A549 (cell line): Measurements from ENCODE around the gene ADORA3. TPM values are rescaled to one million over a fixed set of nuclear protein-coding genes. Genes with fewer than 3 reads are reported as not detected.

Source experiments
- ATAC-seq, 2 experiments: fragments of 200-7000 bp in 1 of 2; fragments of >200 bp in 1 of 2; cut with Nextera tagmentation in 1 of 2; cut with Tn5 transposase in 1 of 2; 3 replicates each; pipeline versions ENCODE4 v1.8.0 to v1.9.1; 2018 to 2020; ENCODE audit warnings: mild to moderate bottlenecking in 1 of 2, moderate library complexity in 1 of 2
- CTCF ChIA-PET: fragments of 300-600 bp; sonication (Branson Sonifier 250); formaldehyde crosslinking; extraction: SDS; loops from one replicate; lab custom pipeline; 2021; ENCODE audit warnings: antibody characterized with exemption, inconsistent platforms; lab: Yijun Ruan, JAX
- POLR2A ChIA-PET: fragments of 350-600 bp; formaldehyde crosslinking; extraction: SDS; loops from one replicate; lab custom pipeline; 2021; ENCODE audit warnings: antibody characterized with exemption, inconsistent platforms; lab: Yijun Ruan, JAX
- DNase-seq, 2 experiments: peaks; one replicate each; pipeline versions ENCODE4 v3.0.0 to v3.0.0-alpha.2; 2011 to 2016; ENCODE audit warnings: low read depth in 1 of 2, low spot score in 1 of 2
- FAIRE-seq: peaks from 2 replicates; lab custom pipeline; 2011; peaks lifted over from hg19 to GRCh38; lab: Jason Lieb, UNC
- H3K27ac ChIP-seq, 2 experiments: fragments of >200 bp; sonication (Bioruptor Twin); formaldehyde crosslinking; 3 replicates each; pipeline ENCODE4 v1.5.1; 2016 to 2017
- H3K4me1 ChIP-seq: fragments of >200 bp; sonication (Bioruptor Twin); formaldehyde crosslinking; 3 replicates; pipeline ENCODE4 v1.6.1; 2016
- H3K4me2 ChIP-seq: fragments of >200 bp; sonication (Bioruptor Twin); formaldehyde crosslinking; 3 replicates; pipeline ENCODE4 v1.6.1; 2016
- H3K4me3 ChIP-seq: fragments of >200 bp; sonication (Bioruptor Twin); formaldehyde crosslinking; 3 replicates; pipeline ENCODE4 v1.5.1; 2016
- H3K9me3 ChIP-seq: fragments of >200 bp; sonication (Bioruptor Twin); formaldehyde crosslinking; 3 replicates; pipeline ENCODE4 v1.6.1; 2016
- BHLHE40 ChIP-seq: IDR thresholded peaks from 2 replicates; pipeline ENCODE4 v1.6.1; 2012; ENCODE audit warnings: low read depth, low read length, inconsistent platforms
- CBX8 ChIP-seq: fragments of 200-600 bp; sonication (generic); IDR thresholded peaks from 2 replicates; pipeline ENCODE4 v1.6.1; 2016
- CEBPB ChIP-seq, 2 experiments: fragments of >200 bp in 1 of 2; sonication (Bioruptor Twin) in 1 of 2; formaldehyde crosslinking in 1 of 2; IDR thresholded peaks; 2 replicates each; pipeline ENCODE4 v1.6.1; 2012 to 2016
- CHD4 ChIP-seq: fragments of 200-600 bp; sonication (generic); IDR thresholded peaks from 2 replicates; pipeline ENCODE4 v1.6.1; 2016; ENCODE audit warnings: antibody characterized with exemption, mild to moderate bottlenecking, borderline replicate concordance
- EP300 ChIP-seq, 2 experiments: fragments of >200 bp; sonication (Bioruptor Twin); formaldehyde crosslinking; IDR thresholded peaks; 2 replicates in 1 of 2; 3 replicates in 1 of 2; pipeline ENCODE4 v1.6.1; 2016 to 2017
- FOSB ChIP-seq: fragments of 250-450 bp; sonication (Bioruptor Pico); IDR thresholded peaks from 2 replicates; pipeline ENCODE4 v1.5.0; 2020; ENCODE audit warnings: mild to moderate bottlenecking, moderate library complexity
- FOSL2 ChIP-seq, 2 experiments: fragments of 450-650 bp in 1 of 2; fragments of >200 bp in 1 of 2; sonication (Bioruptor Twin) in 1 of 2; formaldehyde crosslinking; IDR thresholded peaks; 2 replicates each; pipeline versions ENCODE4 v1.5.0 to v1.6.1; 2016 to 2020; ENCODE audit warnings: mild to moderate bottlenecking in 1 of 2, moderate library complexity in 1 of 2
- HOXB13 ChIP-seq: fragments of 250-450 bp; sonication (Bioruptor Pico); IDR thresholded peaks from 2 replicates; pipeline ENCODE4 v1.5.0; 2020; ENCODE audit warnings: low read depth, mild to moderate bottlenecking, moderate library complexity
- JUN ChIP-seq, 2 experiments: fragments of >200 bp; sonication (Bioruptor Twin); formaldehyde crosslinking; IDR thresholded peaks; 2 replicates in 1 of 2; 3 replicates in 1 of 2; pipeline ENCODE4 v1.6.1; 2016 to 2017
- NFE2L2 ChIP-seq: fragments of 150-350 bp; conservative IDR thresholded peaks from 2 replicates; pipeline ENCODE4 v1.6.1; 2014; ENCODE audit warnings: low read length
- RAD21 ChIP-seq, 2 experiments: fragments of >200 bp in 1 of 2; sonication (Bioruptor Twin) in 1 of 2; formaldehyde crosslinking in 1 of 2; IDR thresholded peaks in 1 of 2; conservative IDR thresholded peaks in 1 of 2; 2 replicates in 1 of 2; 3 replicates in 1 of 2; pipeline ENCODE4 v1.6.1; 2012 to 2018; ENCODE audit warnings: inconsistent platforms in 1 of 2
- RCOR1 ChIP-seq: fragments of 150-350 bp; IDR thresholded peaks from 2 replicates; pipeline ENCODE4 v1.6.1; 2014; ENCODE audit warnings: antibody characterized with exemption, low read length, low read depth
- REST ChIP-seq: fragments of 200-600 bp; sonication (generic); IDR thresholded peaks from 2 replicates; pipeline ENCODE4 v1.6.1; 2016; ENCODE audit warnings: antibody characterized with exemption, mild to moderate bottlenecking, moderate library complexity
- RFX5 ChIP-seq: fragments of 450-650 bp; IDR thresholded peaks from 2 replicates; pipeline ENCODE4 v1.7.1; 2014; ENCODE audit warnings: antibody characterized with exemption, mild to moderate bottlenecking, moderate library complexity
- RNF2 ChIP-seq: fragments of 200-600 bp; sonication (generic); IDR thresholded peaks from 2 replicates; pipeline ENCODE4 v1.6.1; 2016; ENCODE audit warnings: low read depth, mild to moderate bottlenecking, antibody characterized with exemption, moderate library complexity, borderline replicate concordance
- TP53 ChIP-seq: fragments of 250-450 bp; sonication (Bioruptor Pico); IDR thresholded peaks from 2 replicates; pipeline ENCODE4 v1.5.0; 2021; ENCODE audit warnings: mild to moderate bottlenecking, moderate library complexity
- USF2 ChIP-seq: fragments of 450-650 bp; IDR thresholded peaks from 2 replicates; pipeline ENCODE4 v1.6.1; 2014; ENCODE audit warnings: antibody characterized with exemption
- ZFP36 ChIP-seq: fragments of 450-650 bp; IDR thresholded peaks from 2 replicates; pipeline ENCODE4 v1.6.1; 2014; ENCODE audit warnings: borderline replicate concordance; ENCODE audit not compliant: partially characterized antibody
- ZSCAN20 ChIP-seq: fragments of 250-450 bp; sonication (Bioruptor Pico); IDR thresholded peaks from 2 replicates; pipeline ENCODE4 v1.8.0; 2022; ENCODE audit warnings: mild to moderate bottlenecking, moderate library complexity
- WGBS: methylation state at CpG from one replicate; pipeline ENCODE4 v1.1.6; 2017; ENCODE audit errors: missing lambda C conversion rate; 5-methylcytosine and 5-hydroxymethylcytosine counted together
- polyA plus RNA-seq, 4 experiments: library from polyadenylated mRNA; depleted of rRNA in 3 of 4; stranded (reverse); fragments of >200 nt; fragmentation: RNase III in 1 of 4; extraction: RNeasy Plus Mini Kit Qiagen cat#74134 plus additional on column Dnase treatment in 1 of 4; gene quantifications; 2 replicates in 3 of 4; 3 replicates in 1 of 4; pipeline ENCODE4 v1.2.3, GENCODE V29; 2011 to 2017
- TF ChIP-seq, protein P1 (sequence below): fragments of 250-450 bp; sonication (Bioruptor Pico); IDR thresholded peaks from 2 replicates; pipeline ENCODE4 v1.5.0; 2021; ENCODE audit warnings: mild to moderate bottlenecking, moderate library complexity, borderline replicate concordance

Gene ADORA3
- polyA plus RNA-seq, 2 of the 4 experiments (the other 2 are of a cell fraction) = not detected

- FAIRE-seq (no peak), DNase-seq (no peak), ATAC-seq (no peak)
- H3K4me3 ChIP-seq = no peak overlapping the region
- TF ChIP-seq JUN (IDR thresholded peaks at IDR 0.05) = no peak
- no peak for TF ChIP-seq BHLHE40
- no peak for TF ChIP-seq HOXB13 (CRISPR knock-in tag)
- no peak for TF ChIP-seq NFE2L2
- no peak for TF ChIP-seq REST
- no peak for TF ChIP-seq ZFP36
- WGBS = 95% methylated on average over 2 of the region's 2 CpGs
- no peak overlapping the region for H3K27ac ChIP-seq
- no peak overlapping the region for H3K4me2 ChIP-seq
- ChIA-PET POLR2A (no interaction called here), CTCF (no interaction called here)
- no peaks in the 10 kb centered on the region for H3K4me1 ChIP-seq
- no peaks in the 10 kb centered on the region for H3K9me3 ChIP-seq
Observed at GRCh38 chr1:111465754-111466153, 37.7 kb downstream of the ADORA3 start.

GRCh38 chr1:111463029-111463683 lies 40.3 kb downstream of the ADORA3 start:
- TF ChIP-seq RCOR1 (no peak), TP53 (CRISPR knock-in tag) (no peak), FOSB (CRISPR knock-in tag) (no peak), FOSL2 (IDR thresholded peaks at IDR 0.05) (no peak), FOSL2 (CRISPR knock-in tag; IDR thresholded peaks at IDR 0.05) (no peak), RFX5 (no peak), JUN (IDR thresholded peaks at IDR 0.05) (no peak), RAD21 (conservative IDR thresholded peaks at IDR 0.05 in 1 of 2, IDR thresholded peaks at IDR 0.05 in 1 of 2) (no peak), CEBPB (IDR thresholded peaks at IDR 0.05) (no peak), CBX8 (no peak), EP300 (IDR thresholded peaks at IDR 0.05) (no peak), CHD4 (no peak), USF2 (no peak), ZSCAN20 (CRISPR knock-in tag) (no peak), RNF2 (no peak)
- TF ChIP-seq, protein P1, sequence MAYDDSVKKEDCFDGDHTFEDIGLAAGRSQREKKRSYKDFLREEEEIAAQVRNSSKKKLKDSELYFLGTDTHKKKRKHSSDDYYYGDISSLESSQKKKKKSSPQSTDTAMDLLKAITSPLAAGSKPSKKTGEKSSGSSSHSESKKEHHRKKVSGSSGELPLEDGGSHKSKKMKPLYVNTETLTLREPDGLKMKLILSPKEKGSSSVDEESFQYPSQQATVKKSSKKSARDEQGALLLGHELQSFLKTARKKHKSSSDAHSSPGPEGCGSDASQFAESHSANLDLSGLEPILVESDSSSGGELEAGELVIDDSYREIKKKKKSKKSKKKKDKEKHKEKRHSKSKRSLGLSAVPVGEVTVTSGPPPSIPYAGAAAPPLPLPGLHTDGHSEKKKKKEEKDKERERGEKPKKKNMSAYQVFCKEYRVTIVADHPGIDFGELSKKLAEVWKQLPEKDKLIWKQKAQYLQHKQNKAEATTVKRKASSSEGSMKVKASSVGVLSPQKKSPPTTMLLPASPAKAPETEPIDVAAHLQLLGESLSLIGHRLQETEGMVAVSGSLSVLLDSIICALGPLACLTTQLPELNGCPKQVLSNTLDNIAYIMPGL (CRISPR knock-in tag) = no peak
- FAIRE-seq = no peak
- 60% methylated on average over 4 of the region's 4 CpGs for WGBS
- Histone ChIP-seq H3K27ac (no peak overlapping the region), H3K9me3 (no peaks in the 10 kb centered on the region), H3K4me2 (no peak overlapping the region), H3K4me1 (no peaks in the 10 kb centered on the region), H3K4me3 (no peak overlapping the region)
- DNase-seq = no peak
- no peak for ATAC-seq
- ChIA-PET CTCF (interaction anchor here (1.0 to 1.7 kb wide), 2 partner anchors 12 to 45 kb away, joined by 6 read pairs; no protein-coding TSS in a partner anchor), POLR2A (no interaction called here)
